ENCODE results near the gene SIRPB2.

DNA sequence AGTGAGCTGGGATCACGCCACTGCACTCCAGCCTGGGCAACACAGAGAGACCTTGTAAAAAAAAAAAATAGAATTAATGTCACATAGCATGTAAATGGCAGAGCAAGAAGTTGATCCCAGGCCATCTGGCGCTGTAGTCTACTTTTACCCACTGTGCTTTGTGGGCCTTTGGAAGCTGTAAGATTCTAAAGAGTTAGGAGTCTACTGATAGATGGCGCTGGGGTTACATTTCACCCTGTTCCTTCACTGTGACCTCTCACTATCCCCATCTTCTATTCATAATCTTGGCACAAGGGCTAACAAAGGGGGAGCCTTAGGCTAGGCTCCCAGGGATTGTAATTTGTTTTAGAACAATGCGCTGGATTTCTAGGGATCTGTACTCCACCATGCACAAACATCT is 41.8 kb upstream of the SIRPB2 start:
- TF ChIP-seq, protein P1, sequence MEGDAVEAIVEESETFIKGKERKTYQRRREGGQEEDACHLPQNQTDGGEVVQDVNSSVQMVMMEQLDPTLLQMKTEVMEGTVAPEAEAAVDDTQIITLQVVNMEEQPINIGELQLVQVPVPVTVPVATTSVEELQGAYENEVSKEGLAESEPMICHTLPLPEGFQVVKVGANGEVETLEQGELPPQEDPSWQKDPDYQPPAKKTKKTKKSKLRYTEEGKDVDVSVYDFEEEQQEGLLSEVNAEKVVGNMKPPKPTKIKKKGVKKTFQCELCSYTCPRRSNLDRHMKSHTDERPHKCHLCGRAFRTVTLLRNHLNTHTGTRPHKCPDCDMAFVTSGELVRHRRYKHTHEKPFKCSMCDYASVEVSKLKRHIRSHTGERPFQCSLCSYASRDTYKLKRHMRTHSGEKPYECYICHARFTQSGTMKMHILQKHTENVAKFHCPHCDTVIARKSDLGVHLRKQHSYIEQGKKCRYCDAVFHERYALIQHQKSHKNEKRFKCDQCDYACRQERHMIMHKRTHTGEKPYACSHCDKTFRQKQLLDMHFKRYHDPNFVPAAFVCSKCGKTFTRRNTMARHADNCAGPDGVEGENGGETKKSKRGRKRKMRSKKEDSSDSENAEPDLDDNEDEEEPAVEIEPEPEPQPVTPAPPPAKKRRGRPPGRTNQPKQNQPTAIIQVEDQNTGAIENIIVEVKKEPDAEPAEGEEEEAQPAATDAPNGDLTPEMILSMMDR (IDR thresholded peaks at IDR 0.05): no peak
- TF ChIP-seq POLR2AphosphoS5 (IDR thresholded peaks at IDR 0.05): no peak
- no peak for TF ChIP-seq POLR2A (IDR thresholded peaks at IDR 0.05)
